Neuronal stem cell (in vitro differentiated cells): ENCODE measurements around the gene ARL2.
A peak's percentile ranks its signal among the peaks of the same experiment; 100 is the strongest.

ENCODE experiments used
- DNase-seq: peaks from one replicate; pipeline ENCODE4 v3.0.0-alpha.2; 2013; ENCODE audit warnings: low spot score
- H2AFZ ChIP-seq: one replicate; pipeline ENCODE4 v1.6.1; 2013; ENCODE audit warnings: mild to moderate bottlenecking, low read length, inconsistent platforms
- H2AK5ac ChIP-seq: 2 replicates; pipeline ENCODE4 v1.6.1; 2013; ENCODE audit warnings: low read depth, mild to moderate bottlenecking, inconsistent platforms, low read length, moderate library complexity, mixed read lengths
- H2BK120ac ChIP-seq: 2 replicates; pipeline ENCODE4 v1.6.1; 2013; ENCODE audit warnings: low read depth, mild to moderate bottlenecking, inconsistent platforms, low read length, moderate library complexity, mixed read lengths
- H2BK12ac ChIP-seq: one replicate; pipeline ENCODE4 v1.6.1; 2013; ENCODE audit warnings: low read length, inconsistent platforms
- H2BK15ac ChIP-seq: 2 replicates; pipeline ENCODE4 v1.6.1; 2013; ENCODE audit warnings: mild to moderate bottlenecking, low read length, inconsistent platforms, mixed read lengths
- H2BK5ac ChIP-seq: one replicate; pipeline ENCODE4 v1.6.1; 2013; ENCODE audit warnings: inconsistent platforms, mild to moderate bottlenecking, low read length, moderate library complexity
- H3K14ac ChIP-seq: one replicate; pipeline ENCODE4 v1.6.1; 2013; ENCODE audit warnings: low read length, inconsistent platforms
- H3K18ac ChIP-seq: 2 replicates; pipeline ENCODE4 v1.6.1; 2013; ENCODE audit warnings: low read length, inconsistent platforms
- H3K23ac ChIP-seq: 2 replicates; pipeline ENCODE4 v1.6.1; 2013; ENCODE audit warnings: low read depth, mild to moderate bottlenecking, mixed read lengths, low read length, inconsistent platforms; ENCODE audit not compliant: poor library complexity
- H3K27ac ChIP-seq: replicated peaks from 3 replicates; pipeline ENCODE4 v1.5.1; 2013; ENCODE audit warnings: low read length, inconsistent platforms
- H3K27me3 ChIP-seq, 3 experiments: 2 replicates each; pipeline ENCODE4 v1.6.1; 2013; ENCODE audit warnings: low read length in 3 of 3, mild to moderate bottlenecking in 2 of 3, inconsistent platforms in 1 of 3, low read depth in 1 of 3, mixed read lengths in 1 of 3, moderate library complexity in 1 of 3; ENCODE audit not compliant: control insufficient read depth in 3 of 3, insufficient read depth in 3 of 3
- H3K36me3 ChIP-seq, 2 donors: replicated peaks in 1 of 2; 2 replicates each; pipeline ENCODE4 v1.6.1; 2013; ENCODE audit warnings: low read length in 2 of 2; ENCODE audit not compliant: control insufficient read depth in 2 of 2, insufficient read depth in 2 of 2
- H3K4ac ChIP-seq: 2 replicates; pipeline ENCODE4 v1.6.1; 2013; ENCODE audit warnings: inconsistent platforms, mild to moderate bottlenecking, low read length, moderate library complexity
- H3K4me1 ChIP-seq, 2 donors: 1 replicate in 1 of 2; 2 replicates in 1 of 2; pipeline ENCODE4 v1.6.1; 2013; ENCODE audit warnings: low read length in 2 of 2, low read depth in 1 of 2; ENCODE audit not compliant: control insufficient read depth in 2 of 2, insufficient read depth in 1 of 2
- H3K4me2 ChIP-seq: one replicate; pipeline ENCODE4 v1.6.1; 2013; ENCODE audit warnings: mild to moderate bottlenecking, low read length, inconsistent platforms; ENCODE audit not compliant: insufficient read depth, poor library complexity, severe bottlenecking
- H3K4me3 ChIP-seq, 2 donors: 2 replicates each; pipeline ENCODE4 v1.5.1; 2013; ENCODE audit warnings: low read length in 2 of 2, mild to moderate bottlenecking in 2 of 2, inconsistent platforms in 1 of 2, moderate library complexity in 1 of 2
- H3K79me1 ChIP-seq: one replicate; pipeline ENCODE4 v1.6.1; 2013; ENCODE audit warnings: low read depth, mild to moderate bottlenecking, inconsistent platforms, low read length, moderate library complexity
- H3K9ac ChIP-seq: one replicate; pipeline ENCODE4 v1.6.1; 2013; ENCODE audit warnings: mild to moderate bottlenecking, low read depth, low read length, inconsistent platforms; ENCODE audit not compliant: poor library complexity
- H3K9me3 ChIP-seq, 2 donors: replicated peaks in 1 of 2; 2 replicates each; pipeline versions ENCODE3 to v1.6.1; 2013; ENCODE audit warnings: low read length in 2 of 2, mild to moderate bottlenecking in 2 of 2, inconsistent platforms in 1 of 2, low read depth in 1 of 2, mixed read lengths in 1 of 2, moderate library complexity in 1 of 2; ENCODE audit not compliant: control insufficient read depth in 2 of 2, insufficient read depth in 1 of 2
- H4K8ac ChIP-seq: one replicate; pipeline ENCODE4 v1.6.1; 2013; ENCODE audit warnings: low read depth, mild to moderate bottlenecking, inconsistent platforms, low read length, moderate library complexity
- H4K91ac ChIP-seq: one replicate; pipeline ENCODE4 v1.6.1; 2013; ENCODE audit warnings: low read length, low read depth, mild to moderate bottlenecking, inconsistent platforms; ENCODE audit not compliant: poor library complexity
- WGBS, 2 donors: extraction: QIAGEN DNeasy Blood & Tissue Kit; methylation state at CpG; one replicate each; pipeline ENCODE4 v1.1.7; 2013; ENCODE audit warnings: missing lambda C conversion rate in 2 of 2, mixed read lengths in 1 of 2; ENCODE audit not compliant: insufficient read length in 2 of 2, insufficient replicate concordance in 1 of 2; ENCODE audit errors: extremely low coverage in 2 of 2; 5-methylcytosine and 5-hydroxymethylcytosine counted together

ARL2 gene

GRCh38 chr11:65008016-65008415, 5.9 kb upstream of the ARL2 start:
- H3K4me2 ChIP-seq, result no peak overlapping the region
- H3K79me1 ChIP-seq, result no peaks in the 10 kb centered on the region
- no peak overlapping the region for H3K27ac ChIP-seq
- no peak overlapping the region for H3K4me3 ChIP-seq
- no peak overlapping the region for H3K9ac ChIP-seq
- no peaks in the 10 kb centered on the region for H3K36me3 ChIP-seq
- no peak overlapping the region for H2BK15ac ChIP-seq
- H2BK12ac ChIP-seq, result no peak overlapping the region
- H3K14ac ChIP-seq, result no peak overlapping the region
- peaks cover 0 to 3% of the 10 kb centered on the region in 2 donors for H3K4me1 ChIP-seq
- H3K27me3 ChIP-seq, result peaks cover 0 to 4% (median 0%) of the 10 kb centered on the region in 3 experiments
- H2AK5ac ChIP-seq, result no peak overlapping the region
- H2BK5ac ChIP-seq, result no peak overlapping the region
- H3K18ac ChIP-seq, result no peak overlapping the region
- no peak overlapping the region for H3K4ac ChIP-seq
- DNase-seq, result no peak
- H2AFZ ChIP-seq, result no peak overlapping the region
- no CpG with 5 or more reads among the region's 7 CpGs for WGBS, 2 donors
- H4K8ac ChIP-seq, result no peak overlapping the region
- H3K9me3 ChIP-seq, result no peaks in the 10 kb centered on the region
- H2BK120ac ChIP-seq, result no peak overlapping the region
- no peak overlapping the region for H4K91ac ChIP-seq
- H3K23ac ChIP-seq, result no peak overlapping the region

GRCh38 chr11:65008873-65009272, 5.1 kb upstream of the ARL2 start:
- H3K4me3 ChIP-seq, result no peak overlapping the region
- no peak overlapping the region for H3K23ac ChIP-seq
- DNase-seq, result no peak
- H3K36me3 ChIP-seq, result no peaks in the 10 kb centered on the region
- H3K4me2 ChIP-seq, result no peak overlapping the region
- no peaks in the 10 kb centered on the region for H3K79me1 ChIP-seq
- no peaks in the 10 kb centered on the region for H3K27me3 ChIP-seq
- H3K4ac ChIP-seq, result no peak overlapping the region
- H2BK5ac ChIP-seq, result no peak overlapping the region
- H3K9me3 ChIP-seq, result no peaks in the 10 kb centered on the region
- H4K91ac ChIP-seq, result no peak overlapping the region
- WGBS, 2 donors, result no CpG with 5 or more reads among the region's 2 CpGs
- no peak overlapping the region for H4K8ac ChIP-seq
- H2AK5ac ChIP-seq, result no peak overlapping the region
- no peak overlapping the region for H2AFZ ChIP-seq
- H3K27ac ChIP-seq, result no peak overlapping the region
- H3K14ac ChIP-seq, result no peak overlapping the region
- no peak overlapping the region for H3K18ac ChIP-seq
- H2BK15ac ChIP-seq, result no peak overlapping the region
- no peak overlapping the region for H2BK12ac ChIP-seq
- no peak overlapping the region for H3K9ac ChIP-seq
- peaks cover 0 to 3% of the 10 kb centered on the region in 2 donors for H3K4me1 ChIP-seq
- H2BK120ac ChIP-seq, result no peak overlapping the region

- Histone ChIP-seq H4K8ac (peak overlapping the region; percentile 74), H3K4me3 (peak overlapping the region; percentile 72 to 97), H2BK15ac (no peak overlapping the region), H3K27me3 (no peaks in the 10 kb centered on the region), H3K23ac (peak overlapping the region; percentile 70), H3K18ac (peak overlapping the region; percentile 98), H3K36me3 (peaks cover 13 to 19% of the 10 kb centered on the region in 2 donors), H3K27ac (peak overlapping the region; percentile 97), H3K14ac (no peak overlapping the region), H3K9me3 (peaks cover 0 to 8% of the 10 kb centered on the region in 2 donors), H3K79me1 (peaks cover 10% of the 10 kb centered on the region), H2BK5ac (peak overlapping the region; percentile 100), H2BK120ac (peak overlapping the region; percentile 95), H3K4me2 (peak overlapping the region; percentile 99), H4K91ac (no peak overlapping the region), H3K9ac (peak overlapping the region; percentile 89), H2AK5ac (peak overlapping the region; percentile 54), H3K4me1 (peaks cover 0 to 2% of the 10 kb centered on the region in 2 donors), H2BK12ac (no peak overlapping the region), H3K4ac (no peak overlapping the region), H2AFZ (peak overlapping the region; percentile 99)
- no CpG with 5 or more reads among the region's 22 CpGs for WGBS, 2 donors
- peak; percentile 84 for DNase-seq
Measured at GRCh38 chr11:65013130-65013887, 651 bp upstream of the ARL2 start.

- Histone ChIP-seq H3K79me1 (peaks cover 11% of the 10 kb centered on the region), H3K4ac (no peak overlapping the region), H3K23ac (peak overlapping the region; percentile 70), H3K36me3 (peaks cover 22 to 31% of the 10 kb centered on the region in 2 donors), H3K18ac (peak overlapping the region; percentile 96), H3K4me2 (peak overlapping the region; percentile 99), H3K9me3 (peaks cover 0 to 8% of the 10 kb centered on the region in 2 donors), H3K27ac (peak overlapping the region; percentile 95), H3K27me3 (no peaks in the 10 kb centered on the region), H2AFZ (peak overlapping the region; percentile 99), H2AK5ac (peak overlapping the region; percentile 99), H2BK12ac (peak overlapping the region; percentile 73), H3K4me3 (peak overlapping the region; percentile 72 to 97), H4K91ac (no peak overlapping the region), H3K9ac (peak overlapping the region; percentile 88), H2BK5ac (peak overlapping the region; percentile 100), H3K4me1 (peaks cover 0 to 2% of the 10 kb centered on the region in 2 donors), H4K8ac (peak overlapping the region; percentile 23), H2BK15ac (no peak overlapping the region), H3K14ac (peak overlapping the region; percentile 94), H2BK120ac (peak overlapping the region; percentile 81)
- DNase-seq, result no peak
- WGBS, 2 donors, result no CpG with 5 or more reads among the region's 23 CpGs
Measured at GRCh38 chr11:65014726-65015227, 817 bp downstream of the ARL2 start.
